AG09309 (cell line): ENCODE measurements around the gene RRP1B.

ENCODE experiments used
- DNase-seq: peaks from one replicate; pipeline ENCODE4 v3.0.0-alpha.2; 2010; ENCODE audit warnings: low read depth
- H3K4me3 ChIP-seq: 2 replicates; pipeline ENCODE4 v1.5.1; 2011; ENCODE audit warnings: mild to moderate bottlenecking, low read depth, low read length, moderate library complexity; ENCODE audit not compliant: control insufficient read depth
- CTCF ChIP-seq: IDR thresholded peaks from 2 replicates; pipeline ENCODE4 v1.5.1; 2011; ENCODE audit warnings: mild to moderate bottlenecking, low read depth, low read length, inconsistent platforms; ENCODE audit not compliant: insufficient read depth, control insufficient read depth; ENCODE audit errors: missing control alignments

The RRP1B gene

DNA sequence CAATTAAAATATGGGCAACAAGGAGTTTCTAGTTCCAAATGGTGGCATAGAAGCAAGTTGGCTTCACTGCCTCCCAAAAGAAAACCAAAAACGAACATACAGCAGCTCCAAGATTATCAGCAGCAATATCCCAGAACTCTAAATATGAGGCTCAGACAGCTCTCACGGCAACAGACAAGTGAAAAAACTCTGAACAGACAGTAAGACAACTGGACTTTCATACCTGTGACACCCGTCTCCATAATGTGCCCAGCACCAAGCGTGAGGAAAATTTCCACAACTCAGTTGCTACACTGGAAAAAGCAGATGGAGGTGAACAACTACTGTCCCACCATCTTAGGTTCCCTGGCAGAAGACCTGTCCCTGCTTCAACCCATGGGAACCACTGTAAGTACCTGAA, 40.0 kb upstream of the RRP1B start:
- no peak for DNase-seq
- TF ChIP-seq CTCF: no peak
- H3K4me3 ChIP-seq: no peak overlapping the region

DNA sequence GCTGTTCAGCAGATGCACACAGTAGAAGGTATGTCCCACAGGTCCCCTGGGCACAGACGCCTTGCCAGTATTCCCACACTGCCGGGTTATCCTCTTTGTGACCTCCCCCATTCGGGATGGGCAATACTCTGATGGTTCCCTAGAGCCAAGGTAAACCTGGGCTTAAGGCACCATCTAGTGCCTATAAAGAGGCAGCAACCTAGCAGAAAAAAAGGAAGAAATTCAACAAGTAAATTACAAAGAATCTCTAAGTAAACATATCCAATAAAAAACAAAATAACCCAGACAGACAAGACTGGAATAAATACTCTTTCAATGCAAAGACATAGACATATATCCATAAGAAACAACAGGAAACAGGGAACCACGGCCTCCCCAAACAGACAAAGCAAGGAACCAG, 39.5 kb upstream of the RRP1B start:
- TF ChIP-seq CTCF: peak; percentile 38
- DNase-seq: no peak
- no peak overlapping the region for H3K4me3 ChIP-seq

GRCh38 chr21:43622796-43623195, 36.6 kb upstream of the RRP1B start:
- no peak for TF ChIP-seq CTCF
- no peak overlapping the region for H3K4me3 ChIP-seq
- DNase-seq: no peak

GRCh38 chr21:43623588-43623987, 35.8 kb upstream of the RRP1B start:
- no peak for TF ChIP-seq CTCF
- DNase-seq: no peak
- no peak overlapping the region for H3K4me3 ChIP-seq

- no peak for TF ChIP-seq CTCF
- no peak for DNase-seq
- H3K4me3 ChIP-seq: no peak overlapping the region
Observed at GRCh38 chr21:43624339-43624738, 35.0 kb upstream of the RRP1B start.

GRCh38 chr21:43626390-43626789, 33.0 kb upstream of the RRP1B start:
- TF ChIP-seq CTCF: no peak
- no peak overlapping the region for H3K4me3 ChIP-seq
- DNase-seq: no peak

DNA sequence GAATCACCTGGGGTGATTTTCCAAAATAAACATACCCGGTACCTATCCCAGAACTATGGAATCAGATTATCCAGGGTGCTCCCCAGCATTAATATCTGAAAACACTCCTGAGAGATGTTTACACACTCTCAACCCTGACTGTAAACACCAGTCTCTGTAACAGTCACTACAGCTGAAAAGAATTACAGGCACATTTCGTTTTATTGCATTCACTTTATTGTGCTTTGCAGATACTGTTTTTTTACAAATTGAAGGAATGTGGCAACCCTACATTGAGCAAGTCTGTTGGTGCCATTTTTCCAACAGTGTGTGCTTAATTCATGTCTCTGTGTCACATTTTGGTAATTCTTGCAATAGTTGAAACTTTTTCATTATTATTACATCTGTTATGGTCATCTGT, 31.8 kb upstream of the RRP1B start:
- DNase-seq: no peak
- no peak overlapping the region for H3K4me3 ChIP-seq
- no peak for TF ChIP-seq CTCF
